Psoas muscle (tissue), 8 donors: ENCODE data around the gene BTBD7. TPM values are rescaled to one million over a fixed set of nuclear protein-coding genes. Genes with fewer than 3 reads are reported as not detected.

ENCODE experiments used
- ATAC-seq, 4 donors: fragments of 200-7000 bp; cut with Tn5 transposase; one replicate each; pipeline ENCODE4 v1.9.1; 2020; ENCODE audit warnings: moderate library complexity in 3 of 4, mild to moderate bottlenecking in 2 of 4
- DNase-seq, 2 donors: peaks; one replicate each; pipeline ENCODE4 v3.0.0-alpha.2; 2020
- H3K27ac ChIP-seq: fragments of 200-600 bp; one replicate; pipeline ENCODE4 v1.8.0; 2022
- H3K27me3 ChIP-seq, 3 donors: fragments of 200-600 bp in 1 of 3; one replicate each; pipeline versions ENCODE4 v1.6.1 to v1.8.0; 2013 to 2022; ENCODE audit warnings: low read length in 2 of 3, mild to moderate bottlenecking in 2 of 3, moderate library complexity in 1 of 3; ENCODE audit not compliant: insufficient read depth in 3 of 3
- H3K36me3 ChIP-seq, 2 donors: fragments of 200-600 bp in 1 of 2; one replicate each; pipeline versions ENCODE4 v1.6.1 to v1.8.0; 2013 to 2022; ENCODE audit warnings: low read depth in 1 of 2, mild to moderate bottlenecking in 1 of 2, moderate library complexity in 1 of 2; ENCODE audit not compliant: insufficient read depth in 1 of 2
- H3K4me1 ChIP-seq: fragments of 200-600 bp; one replicate; pipeline ENCODE4 v1.8.0; 2022
- H3K4me3 ChIP-seq: fragments of 200-600 bp; one replicate; pipeline ENCODE4 v1.8.0; 2022; ENCODE audit warnings: mild to moderate bottlenecking
- H3K9me3 ChIP-seq: fragments of 200-600 bp; one replicate; pipeline ENCODE4 v1.8.0; 2022
- CTCF ChIP-seq: fragments of 200-600 bp; IDR thresholded peaks from one replicate; pipeline ENCODE4 v1.8.0; 2022; ENCODE audit warnings: antibody characterized with exemption
- WGBS, 3 donors: extraction: QIAGEN DNeasy Blood & Tissue Kit; methylation state at CpG; one replicate each; pipeline versions ENCODE4 v1.1.6 to v1.1.7; 2013; 5-methylcytosine and 5-hydroxymethylcytosine counted together
- intact Hi-C, 2 donors: fragments of 100-400 bp; cut with DNase I; formaldehyde crosslinking; loops; one replicate each; pipeline versions ENCODE4 v1.11.0 to v1.14.2; 2022
- polyA plus RNA-seq, 3 donors: library from polyadenylated mRNA; stranded (reverse); fragments of 200-250 nt; gene quantifications; one replicate each; pipeline ENCODE4 v1.2.3, GENCODE V29; 2013
- total RNA-seq, 4 donors: library from RNA; stranded (reverse); fragmentation: NEBNext Ultra II Directional in 2 of 4; extraction: Animal tissue kit (Norgen Biotek cat#: 25700) in 2 of 4; gene quantifications; one replicate each; pipeline versions ENCODE4 v1.2.1 to v1.2.4, GENCODE V29; 2021 to 2023
- donor health status: healthy with polysubstance abuse.
- donor health status: DM: no; HTN: no; CAD: no; lungs with moderate emphysema.
- donor health status: Bipolar disorder and iron deficiency.
- donor health status: healthy.
- donor health status: DM: yes; HTN: yes; CAD: no.
- donor health status: DM: no; HTN: no; CAD: no.
- donor health status: DM: no; HTN: no; CAD: no.
- donor health status: DM: yes; HTN: yes; CAD: no.

BTBD7 gene
- total and polyA plus RNA-seq, 7 donors = 6.0 to 24.9 (median 18.9) TPM

DNA sequence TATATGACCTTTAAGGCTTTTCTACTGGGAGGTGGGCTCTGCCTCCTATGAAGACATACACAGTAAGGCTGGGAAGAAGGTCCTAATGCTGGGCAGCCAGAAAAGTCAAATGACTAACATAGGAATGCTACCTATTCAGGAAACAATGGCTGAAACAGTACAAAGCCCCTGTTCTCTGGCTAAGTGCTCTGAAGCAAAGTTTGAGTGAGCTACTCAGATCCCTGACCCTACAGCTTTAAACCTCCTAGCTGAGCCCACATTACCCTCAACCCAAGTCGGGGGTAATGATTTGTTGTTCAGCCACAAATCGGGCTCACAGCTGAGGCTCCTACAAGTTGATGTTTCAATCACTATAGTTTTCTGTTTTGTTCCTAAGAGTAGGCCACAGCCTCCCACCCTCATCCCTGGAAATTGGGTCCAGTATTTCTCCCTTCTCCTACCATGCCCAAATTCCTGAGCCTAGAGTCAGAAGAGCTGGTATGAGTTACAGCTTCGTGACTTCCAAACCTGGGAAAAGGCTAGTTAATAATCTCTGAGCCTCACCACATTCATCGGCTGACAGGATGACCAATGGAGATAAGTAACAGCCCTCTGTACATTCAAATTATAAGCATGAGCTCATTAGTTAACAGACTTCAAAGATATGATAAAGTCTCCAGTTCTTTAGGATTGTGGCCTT lies 46.5 kb downstream of the BTBD7 start:
- Histone ChIP-seq H3K4me1 (peaks cover 14% of the 10 kb centered on the region), H3K27ac (no peak overlapping the region), H3K27me3 (no peaks in the 10 kb centered on the region), H3K4me3 (no peak overlapping the region), H3K9me3 (no peaks in the 10 kb centered on the region), H3K36me3 (peaks cover 0 to 4% of the 10 kb centered on the region in 2 donors)
- DNase-seq = no peak
- 95 to 99% (median 98%) methylated on average over 4 of the region's 4 CpGs for WGBS, 3 donors
- ATAC-seq = no peak
- TF ChIP-seq CTCF = no peak
- intact Hi-C loops = no loop called here

GRCh38 chr14:93285044-93285443 lies 47.8 kb downstream of the BTBD7 start:
- Histone ChIP-seq H3K27ac (no peak overlapping the region), H3K4me3 (no peak overlapping the region), H3K9me3 (no peaks in the 10 kb centered on the region), H3K27me3 (no peaks in the 10 kb centered on the region), H3K4me1 (peaks cover 17% of the 10 kb centered on the region), H3K36me3 (peaks cover 0 to 4% of the 10 kb centered on the region in 2 donors)
- DNase-seq = no peak
- no peak for TF ChIP-seq CTCF
- WGBS, 3 donors = 50 to 61% (median 52%) methylated on average over 2 of the region's 2 CpGs
- no peak for ATAC-seq
- intact Hi-C loops = no loop called here

GRCh38 chr14:93281937-93282336 lies 50.9 kb downstream of the BTBD7 start:
- H3K4me1 ChIP-seq = peaks cover 17% of the 10 kb centered on the region
- H3K9me3 ChIP-seq = no peaks in the 10 kb centered on the region
- TF ChIP-seq CTCF = no peak
- no peaks in the 10 kb centered on the region for H3K36me3 ChIP-seq
- peak in 3 of 4 donors; percentile 71 to 80 (median 76) for ATAC-seq
- H3K4me3 ChIP-seq = no peak overlapping the region
- intact Hi-C loops = no loop called here
- 93 to 100% (median 94%) methylated on average over 1 of the region's 1 CpG for WGBS, 3 donors
- no peak overlapping the region for H3K27ac ChIP-seq
- DNase-seq = no peak
- H3K27me3 ChIP-seq = no peaks in the 10 kb centered on the region

GRCh38 chr14:93280743-93281142 lies 52.1 kb downstream of the BTBD7 start:
- intact Hi-C loops = no loop called here
- WGBS, 3 donors = 92 to 93% (median 93%) methylated on average over 5 of the region's 5 CpGs
- DNase-seq (no peak), ATAC-seq (no peak)
- H3K27ac ChIP-seq = no peak overlapping the region
- no peaks in the 10 kb centered on the region for H3K27me3 ChIP-seq
- H3K9me3 ChIP-seq = no peaks in the 10 kb centered on the region
- H3K36me3 ChIP-seq = no peaks in the 10 kb centered on the region
- TF ChIP-seq CTCF = no peak
- peaks cover 17% of the 10 kb centered on the region for H3K4me1 ChIP-seq
- no peak overlapping the region for H3K4me3 ChIP-seq
